Right lobe of liver (tissue), 6 donors: ENCODE measurements around the gene AIPL1. TPM values are rescaled to one million over a fixed set of nuclear protein-coding genes. Genes with fewer than 3 reads are reported as not detected.

Source experiments
- ATAC-seq, 4 donors: fragments of 200-7000 bp; cut with Tn5 transposase; one replicate each; pipeline ENCODE4 v1.9.1; 2020; ENCODE audit warnings: mild to moderate bottlenecking in 4 of 4, moderate library complexity in 4 of 4
- DNase-seq, 3 donors: peaks; one replicate each; pipeline ENCODE4 v3.0.0-alpha.2; 2020
- H3K27ac ChIP-seq, 3 donors: fragments of 200-600 bp; one replicate each; pipeline ENCODE4 v1.8.0; 2022
- H3K27me3 ChIP-seq, 2 donors: fragments of 200-600 bp; one replicate each; pipeline ENCODE4 v1.8.0; 2022
- H3K36me3 ChIP-seq, 4 donors: fragments of 200-600 bp; sonication (generic) in 1 of 4; one replicate each; pipeline versions ENCODE4 v1.5.1 to v1.8.0; 2017 to 2022; ENCODE audit warnings: control low read depth in 1 of 4
- H3K4me1 ChIP-seq, 4 donors: fragments of 200-600 bp; sonication (generic) in 1 of 4; one replicate each; pipeline versions ENCODE4 v1.5.1 to v1.8.0; 2017 to 2022; ENCODE audit warnings: control low read depth in 1 of 4
- H3K4me3 ChIP-seq, 3 donors: fragments of 200-600 bp; one replicate each; pipeline ENCODE4 v1.8.0; 2022
- H3K9me3 ChIP-seq, 4 donors: fragments of 200-600 bp; sonication (generic) in 1 of 4; one replicate each; pipeline versions ENCODE4 v1.5.1 to v1.8.0; 2017 to 2022; ENCODE audit warnings: control low read depth in 1 of 4
- CTCF ChIP-seq, 4 donors: fragments of 200-600 bp in 3 of 4; fragments of 450-650 bp in 1 of 4; IDR thresholded peaks; one replicate each; pipeline versions ENCODE4 v1.5.1 to v1.8.0; 2016 to 2022; ENCODE audit warnings: antibody characterized with exemption in 4 of 4, mild to moderate bottlenecking in 2 of 4
- POLR2A ChIP-seq: fragments of 450-650 bp; IDR thresholded peaks from one replicate; pipeline ENCODE4 v1.6.1; 2017; ENCODE audit warnings: antibody characterized with exemption, mild to moderate bottlenecking
- WGBS: methylation state at CpG from one replicate; pipeline ENCODE4 v1.1.6; 2018; ENCODE audit warnings: low coverage, low lambda C conversion rate; ENCODE audit not compliant: insufficient coverage; ENCODE audit errors: missing lambda C conversion rate; 5-methylcytosine and 5-hydroxymethylcytosine counted together
- intact Hi-C, 2 donors: fragments of 100-400 bp; cut with DNase I; formaldehyde crosslinking; loops; one replicate each; pipeline versions ENCODE4 v1.11.2 to v1.14.1; 2022
- total RNA-seq, 6 experiments: library from RNA; depleted of rRNA in 2 of 6; stranded (reverse); fragments of >200 nt in 2 of 6; fragmentation: NEBNext Ultra II Directional in 3 of 6; extraction: Animal tissue kit (Norgen Biotek cat#: 25700) in 3 of 6; gene quantifications; one replicate each; pipeline versions ENCODE4 v1.1.0 to v1.2.4, GENCODE V29; 2016 to 2023
- donor health status: DM: no; HTN: yes; CAD: no.
- donor health status: DM: no; HTN: no; CAD: no.
- donor health status: DM: no; HTN: no; CAD: no.
- donor health status: DM: no; HTN: yes; CAD: no.
- donor health status: DM: no; HTN: yes; CAD: no.

The AIPL1 gene
- total RNA-seq, 6 experiments from 2014 or later, result not detected

DNA sequence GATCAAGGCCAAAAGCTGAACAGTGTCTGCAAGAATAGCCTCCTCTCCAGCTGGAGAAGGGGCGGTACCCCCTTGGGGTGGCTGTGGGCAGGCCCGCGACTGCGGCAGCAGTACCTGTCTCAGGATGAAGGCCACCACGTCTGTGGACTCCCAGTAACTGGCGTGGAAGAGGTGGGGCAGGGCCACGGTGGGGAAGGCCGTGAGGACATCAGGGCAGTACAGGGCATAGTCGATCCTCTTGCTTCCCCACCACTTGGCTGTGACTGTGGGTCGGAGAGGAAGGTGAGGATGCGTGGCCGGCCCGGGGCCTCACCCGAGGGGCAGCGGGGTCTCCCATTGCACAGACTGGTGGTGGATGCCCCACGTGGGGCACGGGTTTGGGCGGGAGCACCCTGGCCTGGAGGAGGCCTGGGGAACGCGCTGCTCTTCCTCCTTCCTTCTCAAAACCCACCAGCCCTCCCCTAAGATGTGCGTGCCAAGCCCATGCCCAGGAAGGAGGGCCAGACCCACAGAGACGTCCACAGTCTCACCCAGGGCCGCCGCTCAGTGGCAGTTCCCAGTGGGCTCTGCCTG is 35.3 kb upstream of the AIPL1 start:
- H3K9me3 ChIP-seq, result no peaks in the 10 kb centered on the region
- H3K27me3 ChIP-seq, result no peaks in the 10 kb centered on the region
- no peak for ATAC-seq
- H3K27ac ChIP-seq, result no peak overlapping the region
- H3K36me3 ChIP-seq, result no peaks in the 10 kb centered on the region
- TF ChIP-seq POLR2A (no peak), CTCF (IDR thresholded peaks at IDR 0.05) (no peak)
- H3K4me3 ChIP-seq, result no peak overlapping the region
- DNase-seq, result no peak
- 100% methylated on average over 1 of the region's 24 CpGs for WGBS
- H3K4me1 ChIP-seq, result no peaks in the 10 kb centered on the region
- intact Hi-C loops, result loop anchor here (5.0 to 10.0 kb wide), 2 partner anchors 165 to 167 kb away; no protein-coding TSS in a partner anchor

- TF ChIP-seq POLR2A, result no peak
- no peak for TF ChIP-seq CTCF (IDR thresholded peaks at IDR 0.05)
Observed at GRCh38 chr17:6468051-6468790, 33.3 kb upstream of the AIPL1 start.

GRCh38 chr17:6467567-6467966 is 32.6 kb upstream of the AIPL1 start:
- no peak overlapping the region for H3K27ac ChIP-seq
- no peaks in the 10 kb centered on the region for H3K9me3 ChIP-seq
- H3K27me3 ChIP-seq, result no peaks in the 10 kb centered on the region
- WGBS, result 63% methylated on average over 1 of the region's 1 CpG
- no peak overlapping the region for H3K4me3 ChIP-seq
- no peaks in the 10 kb centered on the region for H3K36me3 ChIP-seq
- DNase-seq (no peak), ATAC-seq (no peak)
- no peaks in the 10 kb centered on the region for H3K4me1 ChIP-seq
- TF ChIP-seq POLR2A (no peak), CTCF (IDR thresholded peaks at IDR 0.05) (no peak)
- intact Hi-C loops, result no loop called here

More at GRCh38 chr17:6468051-6468790, 33.3 kb upstream of the AIPL1 start:
- 86% methylated on average over 8 of the region's 23 CpGs for WGBS
- no peaks in the 10 kb centered on the region for H3K36me3 ChIP-seq
- H3K27ac ChIP-seq, result no peak overlapping the region
- H3K9me3 ChIP-seq, result no peaks in the 10 kb centered on the region
- no peaks in the 10 kb centered on the region for H3K4me1 ChIP-seq
- ATAC-seq, result no peak
- no peak overlapping the region for H3K4me3 ChIP-seq
- intact Hi-C loops, result no loop called here
- H3K27me3 ChIP-seq, result no peaks in the 10 kb centered on the region
- DNase-seq, result no peak

DNA sequence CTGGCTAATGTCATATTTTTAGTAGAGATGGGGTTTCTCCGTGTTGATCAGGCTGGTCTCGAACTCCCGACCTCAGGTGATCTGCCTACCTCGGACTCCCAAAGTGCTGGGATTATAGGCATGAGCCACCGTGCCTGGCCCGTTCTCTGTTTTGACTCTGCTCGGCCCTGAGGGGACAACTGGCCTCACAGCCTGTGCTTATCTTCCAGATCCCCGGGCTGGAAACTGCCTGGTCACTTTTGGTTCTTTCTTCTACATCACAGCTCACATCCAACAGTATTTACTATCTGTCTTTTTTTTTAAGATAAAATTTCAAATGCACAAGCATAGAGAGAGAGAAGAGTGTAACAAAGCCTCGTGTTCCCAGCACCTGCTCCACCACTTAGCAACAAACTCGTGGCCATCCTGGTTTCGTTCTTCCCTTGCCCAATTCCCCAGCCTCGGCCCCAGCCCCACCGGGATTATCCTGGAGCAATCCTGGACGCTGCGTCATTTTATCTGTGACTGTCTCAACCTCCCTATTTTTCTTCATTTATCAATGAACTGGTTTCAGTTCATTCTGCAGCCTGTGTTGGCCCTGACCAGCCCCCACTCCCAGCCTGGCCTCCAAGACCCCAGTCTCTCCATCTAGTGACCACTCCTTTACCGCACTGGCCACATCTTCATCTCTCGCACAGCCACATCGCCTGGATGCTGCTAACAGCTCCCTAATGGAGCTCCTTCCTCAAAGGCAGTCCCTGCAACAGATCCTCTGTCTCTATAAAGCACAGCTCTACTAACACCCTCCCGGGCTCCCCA is 30.5 kb upstream of the AIPL1 start:
- no peaks in the 10 kb centered on the region for H3K36me3 ChIP-seq
- WGBS, result 76% methylated on average over 19 of the region's 19 CpGs
- TF ChIP-seq CTCF (IDR thresholded peaks at IDR 0.05) (no peak), POLR2A (no peak)
- no peaks in the 10 kb centered on the region for H3K9me3 ChIP-seq
- intact Hi-C loops, result no loop called here
- no peaks in the 10 kb centered on the region for H3K4me1 ChIP-seq
- no peak overlapping the region for H3K27ac ChIP-seq
- H3K27me3 ChIP-seq, result no peaks in the 10 kb centered on the region
- ATAC-seq (no peak), DNase-seq (peak in 2 of 3 donors; percentile 7)
- no peak overlapping the region for H3K4me3 ChIP-seq
